HG03521 (cell line): ENCODE results near the gene RAPH1.
A peak's percentile ranks its signal among the peaks of the same experiment; 100 is the strongest.

Experiments used
- ATAC-seq: cut with Tn5 transposase; IDR thresholded peaks from one replicate; pipeline ENCODE4 v1.9.1; 2021; ENCODE audit warnings: mild to moderate bottlenecking, moderate library complexity; ENCODE audit not compliant: unreplicated experiment

Gene RAPH1, protein sequence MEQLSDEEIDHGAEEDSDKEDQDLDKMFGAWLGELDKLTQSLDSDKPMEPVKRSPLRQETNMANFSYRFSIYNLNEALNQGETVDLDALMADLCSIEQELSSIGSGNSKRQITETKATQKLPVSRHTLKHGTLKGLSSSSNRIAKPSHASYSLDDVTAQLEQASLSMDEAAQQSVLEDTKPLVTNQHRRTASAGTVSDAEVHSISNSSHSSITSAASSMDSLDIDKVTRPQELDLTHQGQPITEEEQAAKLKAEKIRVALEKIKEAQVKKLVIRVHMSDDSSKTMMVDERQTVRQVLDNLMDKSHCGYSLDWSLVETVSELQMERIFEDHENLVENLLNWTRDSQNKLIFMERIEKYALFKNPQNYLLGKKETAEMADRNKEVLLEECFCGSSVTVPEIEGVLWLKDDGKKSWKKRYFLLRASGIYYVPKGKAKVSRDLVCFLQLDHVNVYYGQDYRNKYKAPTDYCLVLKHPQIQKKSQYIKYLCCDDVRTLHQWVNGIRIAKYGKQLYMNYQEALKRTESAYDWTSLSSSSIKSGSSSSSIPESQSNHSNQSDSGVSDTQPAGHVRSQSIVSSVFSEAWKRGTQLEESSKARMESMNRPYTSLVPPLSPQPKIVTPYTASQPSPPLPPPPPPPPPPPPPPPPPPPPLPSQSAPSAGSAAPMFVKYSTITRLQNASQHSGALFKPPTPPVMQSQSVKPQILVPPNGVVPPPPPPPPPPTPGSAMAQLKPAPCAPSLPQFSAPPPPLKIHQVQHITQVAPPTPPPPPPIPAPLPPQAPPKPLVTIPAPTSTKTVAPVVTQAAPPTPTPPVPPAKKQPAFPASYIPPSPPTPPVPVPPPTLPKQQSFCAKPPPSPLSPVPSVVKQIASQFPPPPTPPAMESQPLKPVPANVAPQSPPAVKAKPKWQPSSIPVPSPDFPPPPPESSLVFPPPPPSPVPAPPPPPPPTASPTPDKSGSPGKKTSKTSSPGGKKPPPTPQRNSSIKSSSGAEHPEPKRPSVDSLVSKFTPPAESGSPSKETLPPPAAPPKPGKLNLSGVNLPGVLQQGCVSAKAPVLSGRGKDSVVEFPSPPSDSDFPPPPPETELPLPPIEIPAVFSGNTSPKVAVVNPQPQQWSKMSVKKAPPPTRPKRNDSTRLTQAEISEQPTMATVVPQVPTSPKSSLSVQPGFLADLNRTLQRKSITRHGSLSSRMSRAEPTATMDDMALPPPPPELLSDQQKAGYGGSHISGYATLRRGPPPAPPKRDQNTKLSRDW

DNA sequence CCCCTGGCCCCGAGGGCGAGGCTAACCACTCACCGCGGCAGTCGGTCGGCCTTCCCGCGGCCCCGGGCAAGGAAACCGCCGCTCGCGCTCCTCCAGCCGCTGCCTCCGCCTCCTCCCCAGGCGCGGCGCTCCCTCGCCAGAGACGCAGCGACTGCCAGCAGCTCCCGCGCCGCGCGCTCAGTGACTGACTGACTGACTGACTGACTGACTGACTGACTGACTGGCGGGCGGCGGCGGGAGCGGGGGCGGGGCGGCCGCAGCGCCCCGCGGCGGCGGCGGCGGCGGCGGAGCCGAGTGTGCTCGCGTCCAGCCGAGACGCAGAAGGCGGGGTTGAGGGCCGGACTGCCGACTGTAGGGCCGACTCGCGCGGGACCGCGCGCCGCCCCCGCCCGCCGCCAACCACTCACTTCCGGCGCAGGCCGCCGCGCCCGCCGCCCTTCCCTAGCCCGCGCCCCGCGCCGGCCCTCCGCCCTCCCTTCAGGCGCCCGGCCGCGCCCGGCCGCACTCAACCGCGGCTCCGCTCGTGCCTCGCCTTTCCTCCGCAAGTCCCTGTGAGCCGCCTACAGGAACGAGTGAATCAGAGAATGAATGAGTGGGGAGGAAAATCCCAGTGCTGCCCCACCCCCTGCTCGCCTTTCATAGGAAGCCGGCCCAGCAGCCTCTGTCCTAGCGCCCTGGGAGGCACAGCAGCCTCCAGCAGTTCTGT lies at the start of gene RAPH1:
TSS of gene RAPH1 (minus strand) at position 224 of the 706 bp plus-strand sequence. CDS start 39,948 bp downstream, outside the sequence.
- peak; percentile 54 for ATAC-seq

- no peak for ATAC-seq
Observed at GRCh38 chr2:203584784-203585183, 49.7 kb upstream of the RAPH1 start.

GRCh38 chr2:203583701-203584100 lies 48.6 kb upstream of the RAPH1 start:
- ATAC-seq: peak; percentile 37

- no peak for ATAC-seq
Observed at GRCh38 chr2:203583084-203583695, 48.1 kb upstream of the RAPH1 start.

DNA sequence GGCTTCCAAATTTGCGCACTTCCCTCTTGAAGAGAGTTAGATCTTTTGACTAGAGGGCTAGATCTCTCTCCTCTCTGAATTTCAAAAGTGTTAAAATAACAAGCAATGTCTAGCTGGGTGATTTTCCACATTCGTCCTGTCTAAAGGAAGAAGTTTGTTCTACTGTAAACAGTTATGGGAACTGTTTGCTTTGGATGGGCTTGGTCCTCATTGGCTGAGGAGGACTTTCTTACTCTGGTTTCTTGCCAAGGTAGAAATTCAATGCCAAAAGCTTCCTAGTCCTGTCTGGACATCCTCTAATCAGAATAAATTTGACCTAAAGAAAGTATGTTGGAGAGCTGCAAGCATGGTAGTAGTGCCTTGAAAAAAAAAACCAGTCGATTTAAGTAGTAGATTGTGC lies 47.4 kb upstream of the RAPH1 start:
- ATAC-seq: no peak

GRCh38 chr2:203580844-203581243 lies 45.7 kb upstream of the RAPH1 start:
- no peak for ATAC-seq

GRCh38 chr2:203579730-203580129 lies 44.6 kb upstream of the RAPH1 start:
- ATAC-seq: no peak

- peak; percentile 83 for ATAC-seq
Observed at GRCh38 chr2:203578759-203579643, 43.9 kb upstream of the RAPH1 start.

DNA sequence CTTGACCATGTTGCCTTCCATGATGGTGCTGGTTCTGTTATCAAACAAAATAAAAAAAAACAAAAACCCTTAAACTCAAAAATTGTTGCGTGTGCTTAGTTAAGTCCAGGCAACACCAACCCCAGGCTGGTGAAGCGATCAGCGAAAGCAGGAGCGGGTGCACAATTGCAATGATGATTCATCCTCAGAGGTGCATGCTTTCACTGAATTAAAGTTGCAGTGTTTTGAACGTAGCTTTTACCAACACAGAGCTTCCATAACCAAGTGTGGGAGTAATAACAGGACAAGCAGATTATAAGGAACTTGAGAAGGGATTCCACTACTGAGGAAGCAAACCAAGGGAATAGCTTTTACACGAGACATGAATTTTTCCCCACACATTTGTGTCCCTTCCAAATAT lies 39.7 kb upstream of the RAPH1 start:
- no peak for ATAC-seq

- ATAC-seq: no peak
Observed at GRCh38 chr2:203572316-203572715, 37.2 kb upstream of the RAPH1 start.

DNA sequence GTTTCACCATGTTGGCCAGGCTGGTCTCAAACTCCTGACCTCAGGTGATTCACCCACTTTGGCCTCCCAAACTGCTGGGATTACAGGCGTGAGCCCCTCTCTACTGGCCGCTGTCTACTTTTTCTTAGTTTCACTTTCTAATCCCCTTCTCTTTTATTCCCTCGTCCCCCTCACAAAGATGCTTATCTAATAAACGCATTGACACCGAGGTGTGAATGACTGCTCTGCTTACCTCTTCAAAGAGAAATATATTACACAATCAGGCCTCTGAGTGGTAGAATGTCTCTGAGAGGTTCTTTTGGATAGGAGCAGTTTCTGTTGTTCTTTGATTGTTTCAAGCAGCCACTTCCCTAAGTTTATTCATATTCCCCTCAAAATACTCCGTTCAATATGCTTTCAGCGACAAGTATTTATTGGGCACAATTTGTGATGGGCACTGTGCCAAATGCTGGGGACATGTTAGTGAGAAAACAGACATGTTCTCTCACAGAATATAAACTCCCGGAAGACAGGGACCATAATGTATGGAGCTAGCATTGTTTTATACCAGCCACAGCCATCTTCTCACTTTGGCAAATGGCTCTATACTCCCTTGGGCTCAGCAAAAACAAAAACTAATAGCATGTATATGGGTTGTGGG lies 34.7 kb upstream of the RAPH1 start:
- no peak for ATAC-seq

DNA sequence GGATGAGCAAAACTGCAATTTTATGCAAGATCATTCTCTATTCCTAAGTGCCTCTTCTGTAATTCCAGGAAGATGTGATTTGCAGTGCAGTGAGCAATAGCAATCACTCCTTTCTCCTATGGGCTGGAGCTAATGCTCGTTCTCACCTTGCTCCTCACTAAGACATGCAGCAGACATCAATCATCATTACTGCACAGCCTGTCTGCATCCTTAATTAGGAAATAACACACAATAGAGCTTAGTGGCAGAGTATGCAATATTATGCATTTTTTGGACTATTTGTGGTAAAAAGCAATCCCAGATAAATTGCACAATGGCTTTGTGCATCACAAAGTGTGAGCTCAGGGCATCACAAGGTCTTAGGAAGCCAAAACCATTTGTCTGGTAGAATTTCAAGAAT lies 32.6 kb upstream of the RAPH1 start:
- no peak for ATAC-seq

GRCh38 chr2:203566161-203566560 lies 31.1 kb upstream of the RAPH1 start:
- ATAC-seq: no peak

DNA sequence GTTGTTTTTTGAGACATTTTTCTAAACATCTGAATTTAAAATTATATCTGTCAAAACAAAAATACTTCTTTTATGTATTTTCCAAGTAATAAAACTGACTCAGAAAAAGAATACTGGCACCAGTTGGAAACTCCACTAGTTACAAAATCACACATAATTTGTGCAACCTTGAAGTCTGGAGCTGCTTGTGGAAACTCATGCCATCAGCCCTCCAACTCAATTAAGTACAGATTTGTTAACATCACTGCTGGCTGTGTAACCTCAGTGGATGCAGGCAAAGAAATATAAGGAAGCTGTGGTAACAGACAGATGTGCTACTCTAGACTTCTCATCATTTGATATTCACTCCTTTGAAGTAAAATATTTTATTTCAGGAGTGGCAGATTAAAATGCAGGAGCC lies 30.0 kb upstream of the RAPH1 start:
- no peak for ATAC-seq

DNA sequence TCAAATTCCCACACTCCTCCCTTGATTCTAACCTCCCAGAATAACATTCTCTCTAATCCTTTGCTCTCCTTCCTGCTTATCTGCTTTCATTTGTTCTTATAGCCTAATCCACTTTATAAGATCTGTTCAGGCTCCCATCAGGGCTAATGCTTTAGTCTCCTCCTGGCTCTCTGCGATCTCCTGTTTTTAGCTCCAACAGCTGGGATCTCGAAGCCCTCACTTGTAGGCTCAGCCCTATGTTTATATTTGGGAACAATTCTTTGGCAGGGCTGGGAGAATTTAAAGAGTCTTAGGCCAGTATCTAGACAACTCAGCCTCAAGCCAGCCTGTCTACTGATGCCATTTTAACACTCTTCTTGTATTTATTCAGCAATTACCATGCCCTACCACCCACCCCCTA lies 27.2 kb upstream of the RAPH1 start:
- no peak for ATAC-seq

- no peak for ATAC-seq
Observed at GRCh38 chr2:203559641-203560040, 24.5 kb upstream of the RAPH1 start.

GRCh38 chr2:203553784-203554183 lies 18.7 kb upstream of the RAPH1 start:
- no peak for ATAC-seq

GRCh38 chr2:203551778-203552177 lies 16.7 kb upstream of the RAPH1 start:
- no peak for ATAC-seq

DNA sequence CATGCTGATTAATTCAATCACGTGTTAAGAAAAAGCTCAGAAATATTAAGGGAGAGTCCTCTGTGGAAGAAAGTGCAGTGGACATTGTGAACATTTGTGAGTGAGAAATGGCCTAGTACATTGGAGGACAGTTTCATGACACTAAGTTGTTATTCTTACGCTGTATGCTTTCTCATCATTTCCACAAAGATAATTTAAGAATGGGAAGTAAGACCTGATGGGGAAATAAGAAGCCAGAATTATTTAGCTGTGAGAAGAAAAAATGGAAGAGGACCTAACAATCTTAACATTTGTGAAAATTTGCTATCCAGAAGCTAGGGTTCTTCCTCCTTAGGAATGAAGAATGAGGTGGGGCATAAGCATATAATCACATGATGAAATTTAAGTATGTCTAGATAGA lies 15.2 kb upstream of the RAPH1 start:
- no peak for ATAC-seq
